GM12874 (cell line): ENCODE results near the gene PWWP2A.

ENCODE experiments used
- CTCF ChIP-seq: IDR thresholded peaks from 2 replicates; pipeline ENCODE4 v1.5.1; 2011; ENCODE audit warnings: low read depth, mild to moderate bottlenecking, control low read depth, low read length, moderate library complexity; ENCODE audit not compliant: insufficient read depth

Gene PWWP2A

GRCh38 chr5:160071516-160071915 is 47.7 kb downstream of the PWWP2A start:
- TF ChIP-seq CTCF, result no peak

DNA sequence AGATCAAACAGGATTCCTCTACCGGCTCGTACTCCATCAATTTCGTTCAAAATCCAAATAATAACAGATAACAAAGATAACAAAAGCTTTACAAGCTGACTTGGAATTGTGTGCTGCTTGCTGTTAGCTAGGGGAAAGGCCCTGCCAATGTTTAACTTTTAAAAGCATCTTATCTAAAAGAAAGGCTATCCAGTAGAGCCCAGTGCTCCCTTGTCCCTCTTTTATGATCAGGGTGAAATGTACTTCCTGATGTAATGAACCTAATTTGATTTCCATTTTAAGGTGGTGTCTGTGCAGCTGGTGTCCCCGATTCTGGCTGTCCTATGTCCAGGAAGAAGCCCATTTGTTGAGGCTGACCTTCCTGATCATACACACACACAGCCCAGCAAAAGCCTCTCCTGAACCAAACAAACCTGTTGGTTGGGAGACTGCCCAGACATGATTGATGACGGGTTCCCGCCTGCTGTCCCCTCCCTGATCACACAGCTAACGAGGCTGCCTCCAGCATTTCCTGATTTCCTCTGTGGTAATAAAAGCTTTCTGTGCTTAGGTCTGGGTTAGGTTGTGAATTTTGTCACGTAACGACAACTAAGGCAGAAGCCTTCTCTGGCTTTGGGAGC is 54.1 kb downstream of the PWWP2A start:
- TF ChIP-seq CTCF, result no peak

GRCh38 chr5:160064417-160064810 is 54.8 kb downstream of the PWWP2A start:
- TF ChIP-seq CTCF, result no peak

DNA sequence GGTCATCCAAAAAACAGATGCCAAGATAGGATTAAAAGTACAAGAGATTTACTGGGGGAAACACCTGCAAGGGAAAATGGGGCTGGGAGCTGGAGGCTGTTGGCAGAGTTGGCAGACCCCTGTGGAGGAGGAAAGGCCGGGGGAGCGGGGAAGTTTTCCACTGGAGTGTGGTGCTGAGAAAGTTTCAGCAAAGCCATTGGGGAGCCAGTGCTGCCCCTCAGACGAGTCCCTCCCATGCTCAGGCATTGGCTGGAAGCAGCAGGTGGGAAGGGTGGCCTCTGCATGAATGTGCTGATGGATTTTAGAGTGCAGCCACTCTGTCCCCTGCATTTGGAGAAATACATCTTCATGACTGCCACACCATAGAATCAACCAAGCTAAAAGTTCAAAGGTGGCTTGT is 57.5 kb downstream of the PWWP2A start:
- no peak for TF ChIP-seq CTCF

DNA sequence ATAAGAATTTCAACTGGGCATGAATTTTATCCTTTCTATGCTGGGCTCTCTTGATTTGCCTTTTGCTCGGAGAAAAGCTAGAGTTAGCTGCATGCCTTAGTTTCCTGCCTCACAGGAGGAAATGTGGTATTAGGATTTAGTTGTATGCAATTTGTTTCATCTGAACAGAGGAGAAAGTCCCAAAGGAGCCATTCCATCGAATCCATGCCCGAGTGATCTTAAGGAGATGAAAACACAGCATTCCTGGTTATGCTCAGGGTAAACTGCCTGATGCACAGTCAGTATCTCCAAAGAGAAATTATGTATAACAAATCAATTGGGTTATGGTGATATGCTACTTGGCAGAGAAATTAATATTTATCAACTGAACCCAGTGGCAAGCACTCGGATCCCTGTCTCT is 59.2 kb downstream of the PWWP2A start:
- TF ChIP-seq CTCF, result no peak

GRCh38 chr5:160057256-160057655 is 62.0 kb downstream of the PWWP2A start:
- TF ChIP-seq CTCF, result no peak

GRCh38 chr5:160054831-160055230 is 64.4 kb downstream of the PWWP2A start:
- TF ChIP-seq CTCF, result no peak
